Osteoblast (primary cell): Measurements from ENCODE around the gene KLHL8. TPM values are rescaled to one million over a fixed set of nuclear protein-coding genes. Genes with fewer than 3 reads are reported as not detected.

Source experiments
- DNase-seq: peaks from one replicate; pipeline ENCODE4 v3.0.0; 2011; ENCODE audit warnings: low spot score, mixed read lengths; ENCODE audit not compliant: insufficient read length; ENCODE audit errors: missing footprints
- H2AFZ ChIP-seq: 2 replicates; pipeline ENCODE4 v1.6.0; 2011; ENCODE audit warnings: mild to moderate bottlenecking, low read length
- H3K27ac ChIP-seq: 2 replicates; pipeline ENCODE4 v1.5.1; 2011; ENCODE audit warnings: mild to moderate bottlenecking, low read depth, low read length, moderate library complexity
- H3K27me3 ChIP-seq: 2 replicates; pipeline ENCODE4 v1.6.0; 2012; ENCODE audit warnings: mild to moderate bottlenecking, control low read depth, inconsistent platforms, low read length, moderate library complexity; ENCODE audit not compliant: insufficient read depth
- H3K36me3 ChIP-seq: 2 replicates; pipeline ENCODE4 v1.5.1; 2011; ENCODE audit warnings: mild to moderate bottlenecking, low read length, control low read depth, moderate library complexity; ENCODE audit not compliant: insufficient read depth
- H3K4me1 ChIP-seq: 2 replicates; pipeline ENCODE4 v1.5.1; 2011; ENCODE audit warnings: mild to moderate bottlenecking, low read length, control low read depth, moderate library complexity; ENCODE audit not compliant: insufficient read depth
- H3K4me2 ChIP-seq: 2 replicates; pipeline ENCODE4 v1.6.0; 2011; ENCODE audit warnings: mild to moderate bottlenecking, low read length; ENCODE audit not compliant: insufficient read depth
- H3K4me3 ChIP-seq: fragments of 200-600 bp; sonication (generic); 3 replicates; pipeline ENCODE4 v1.5.1; 2012; ENCODE audit warnings: mild to moderate bottlenecking, low read length, inconsistent platforms; ENCODE audit not compliant: insufficient read depth
- H3K79me2 ChIP-seq: 2 replicates; pipeline ENCODE4 v1.6.0; 2012; ENCODE audit warnings: mild to moderate bottlenecking, low read length, control low read depth, inconsistent platforms; ENCODE audit not compliant: insufficient read depth
- H3K9me3 ChIP-seq: 2 replicates; pipeline ENCODE4 v1.5.1; 2011; ENCODE audit warnings: low read depth, low read length, control low read depth
- H4K20me1 ChIP-seq: 2 replicates; pipeline ENCODE4 v1.6.0; 2012; ENCODE audit warnings: mild to moderate bottlenecking, low read length, control low read depth; ENCODE audit not compliant: insufficient read depth
- total RNA-seq: library from RNA; depleted of rRNA; stranded (reverse); fragments of >200 nt; gene quantifications from 2 replicates; pipeline ENCODE4 v1.2.3, GENCODE V29; 2012
- TF ChIP-seq, protein P1 (sequence below): IDR thresholded peaks from 2 replicates; pipeline ENCODE4 v1.5.1; 2011; ENCODE audit warnings: mild to moderate bottlenecking, low read depth, low read length, moderate library complexity; ENCODE audit errors: extremely low read depth

The KLHL8 gene
- total RNA-seq, 1 donor = 12.7 TPM

DNA sequence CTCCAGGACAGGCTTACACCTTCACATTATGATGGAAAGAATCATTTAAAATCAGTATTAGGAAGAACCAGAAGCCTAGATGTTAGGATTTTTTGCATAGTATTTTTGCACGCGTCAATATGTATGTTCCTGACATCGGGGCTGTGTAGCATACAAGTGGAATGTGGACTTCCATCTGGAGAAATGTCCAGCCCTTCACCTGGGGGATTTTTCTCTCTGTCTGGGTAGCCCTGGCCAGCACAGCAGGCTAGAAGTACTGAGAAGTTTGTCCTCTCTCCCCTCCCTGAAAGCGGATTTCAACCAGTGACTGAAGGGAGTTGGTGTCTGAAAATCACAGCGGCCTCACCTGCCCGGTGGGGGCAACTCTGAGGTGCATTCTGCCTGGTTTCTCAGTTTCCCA, 10.4 kb upstream of the KLHL8 start:
- H4K20me1 ChIP-seq = no peaks in the 10 kb centered on the region
- H2AFZ ChIP-seq = no peak overlapping the region
- H3K27ac ChIP-seq = no peak overlapping the region
- no peak for DNase-seq
- no peaks in the 10 kb centered on the region for H3K79me2 ChIP-seq
- H3K4me1 ChIP-seq = peaks cover 6% of the 10 kb centered on the region
- H3K27me3 ChIP-seq = peaks cover 8% of the 10 kb centered on the region
- no peaks in the 10 kb centered on the region for H3K36me3 ChIP-seq
- H3K4me3 ChIP-seq = no peak overlapping the region
- TF ChIP-seq, protein P1, sequence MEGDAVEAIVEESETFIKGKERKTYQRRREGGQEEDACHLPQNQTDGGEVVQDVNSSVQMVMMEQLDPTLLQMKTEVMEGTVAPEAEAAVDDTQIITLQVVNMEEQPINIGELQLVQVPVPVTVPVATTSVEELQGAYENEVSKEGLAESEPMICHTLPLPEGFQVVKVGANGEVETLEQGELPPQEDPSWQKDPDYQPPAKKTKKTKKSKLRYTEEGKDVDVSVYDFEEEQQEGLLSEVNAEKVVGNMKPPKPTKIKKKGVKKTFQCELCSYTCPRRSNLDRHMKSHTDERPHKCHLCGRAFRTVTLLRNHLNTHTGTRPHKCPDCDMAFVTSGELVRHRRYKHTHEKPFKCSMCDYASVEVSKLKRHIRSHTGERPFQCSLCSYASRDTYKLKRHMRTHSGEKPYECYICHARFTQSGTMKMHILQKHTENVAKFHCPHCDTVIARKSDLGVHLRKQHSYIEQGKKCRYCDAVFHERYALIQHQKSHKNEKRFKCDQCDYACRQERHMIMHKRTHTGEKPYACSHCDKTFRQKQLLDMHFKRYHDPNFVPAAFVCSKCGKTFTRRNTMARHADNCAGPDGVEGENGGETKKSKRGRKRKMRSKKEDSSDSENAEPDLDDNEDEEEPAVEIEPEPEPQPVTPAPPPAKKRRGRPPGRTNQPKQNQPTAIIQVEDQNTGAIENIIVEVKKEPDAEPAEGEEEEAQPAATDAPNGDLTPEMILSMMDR = no peak
- no peak overlapping the region for H3K4me2 ChIP-seq
- no peaks in the 10 kb centered on the region for H3K9me3 ChIP-seq

DNA sequence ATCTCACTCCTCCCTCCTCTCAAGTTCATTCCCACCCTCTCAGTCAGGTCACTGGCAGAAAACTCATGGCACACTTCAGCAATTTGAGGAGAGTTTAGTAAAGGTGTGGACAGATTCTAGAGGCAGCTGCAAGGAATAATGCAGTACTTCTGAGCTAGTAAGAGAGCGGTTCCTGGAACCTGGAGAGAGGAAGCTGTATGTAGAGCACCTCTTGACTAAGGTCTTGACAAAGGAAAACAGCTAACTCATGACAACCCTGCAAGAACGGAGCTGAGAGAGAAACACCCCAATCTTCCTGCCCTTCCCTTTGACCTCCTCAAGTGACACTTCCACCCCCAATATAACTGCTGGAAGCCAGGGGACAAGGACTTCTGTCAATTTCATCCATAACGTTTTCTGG, 9.6 kb upstream of the KLHL8 start:
- Histone ChIP-seq H3K27me3 (peaks cover 8% of the 10 kb centered on the region), H3K79me2 (no peaks in the 10 kb centered on the region), H3K9me3 (no peaks in the 10 kb centered on the region), H3K36me3 (no peaks in the 10 kb centered on the region), H3K4me1 (no peaks in the 10 kb centered on the region), H2AFZ (no peak overlapping the region), H3K27ac (no peak overlapping the region), H3K4me3 (no peak overlapping the region), H4K20me1 (no peaks in the 10 kb centered on the region), H3K4me2 (no peak overlapping the region)
- TF ChIP-seq, protein P1 = no peak
- no peak for DNase-seq

DNA sequence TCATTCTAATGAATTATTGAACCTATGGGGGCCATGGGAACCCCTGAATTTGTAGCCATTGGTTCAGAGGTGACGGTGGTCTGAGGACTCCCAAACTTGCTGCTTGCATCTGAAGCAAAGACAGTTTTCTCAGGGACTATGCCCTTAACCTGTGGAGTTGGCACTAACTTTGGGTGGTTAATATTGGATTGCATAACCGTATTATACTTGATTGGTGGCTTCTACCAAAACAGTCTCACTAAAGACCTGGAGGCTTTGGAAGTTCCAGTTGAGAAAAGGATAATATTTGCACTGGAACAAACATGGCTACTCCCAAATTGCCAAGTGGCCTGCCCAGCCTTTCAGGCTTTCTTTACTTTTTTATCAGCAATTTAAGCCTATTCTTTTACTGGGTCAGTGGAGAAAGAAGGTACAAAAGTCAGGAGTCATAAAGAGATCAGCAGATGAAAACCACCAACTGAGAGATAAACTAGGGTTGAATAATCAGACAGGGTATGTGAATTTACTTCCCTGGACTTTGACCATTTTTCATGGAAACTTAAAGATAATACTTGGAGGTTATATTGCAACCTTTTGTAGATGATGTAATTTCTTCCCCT, 7.9 kb upstream of the KLHL8 start:
- Histone ChIP-seq H3K9me3 (no peaks in the 10 kb centered on the region), H2AFZ (no peak overlapping the region), H3K79me2 (no peaks in the 10 kb centered on the region), H3K4me2 (no peak overlapping the region), H3K4me3 (no peak overlapping the region), H3K4me1 (no peaks in the 10 kb centered on the region), H3K27me3 (peaks cover 14% of the 10 kb centered on the region), H3K36me3 (no peaks in the 10 kb centered on the region), H3K27ac (no peak overlapping the region), H4K20me1 (no peaks in the 10 kb centered on the region)
- no peak for DNase-seq
- TF ChIP-seq, protein P1 = no peak

DNA sequence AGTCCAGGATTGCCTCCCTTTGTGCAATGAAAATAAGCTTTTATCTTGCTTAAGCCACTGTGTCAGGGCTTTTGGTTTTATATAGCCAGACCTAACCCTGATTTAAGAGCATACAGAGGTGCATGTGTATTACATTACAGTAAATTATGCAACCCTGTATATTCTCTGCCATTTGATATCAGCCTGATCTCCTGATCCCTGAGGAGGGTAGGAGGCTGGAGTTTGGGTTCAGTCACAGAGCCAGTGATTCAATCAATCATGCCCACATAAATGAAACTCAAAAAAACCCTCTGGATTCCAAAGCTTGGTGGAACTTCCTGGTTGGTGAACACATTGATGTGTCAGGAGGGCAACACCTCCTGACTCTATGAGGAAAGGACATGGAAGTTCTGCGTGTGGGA, 7.3 kb upstream of the KLHL8 start:
- no peaks in the 10 kb centered on the region for H3K9me3 ChIP-seq
- H3K4me2 ChIP-seq = no peak overlapping the region
- no peaks in the 10 kb centered on the region for H3K4me1 ChIP-seq
- no peak overlapping the region for H2AFZ ChIP-seq
- no peaks in the 10 kb centered on the region for H3K36me3 ChIP-seq
- H3K27me3 ChIP-seq = peaks cover 14% of the 10 kb centered on the region
- no peaks in the 10 kb centered on the region for H4K20me1 ChIP-seq
- no peak for DNase-seq
- no peaks in the 10 kb centered on the region for H3K79me2 ChIP-seq
- H3K27ac ChIP-seq = no peak overlapping the region
- TF ChIP-seq, protein P1 = no peak
- no peak overlapping the region for H3K4me3 ChIP-seq
